HT1080 (cell line): ENCODE measurements around the gene KCNK4. TPM values are rescaled to one million over a fixed set of nuclear protein-coding genes. Genes with fewer than 3 reads are reported as not detected.
A peak's percentile ranks its signal among the peaks of the same experiment; 100 is the strongest.

ENCODE experiments used
- DNase-seq: peaks from one replicate; pipeline ENCODE4 v3.0.0-alpha.2; 2015; ENCODE audit warnings: low read depth
- total RNA-seq: library from RNA; depleted of rRNA; stranded (reverse); fragments of >200 nt; shearing (Covaris generic); gene quantifications from 2 replicates; pipeline ENCODE4 v1.2.3, GENCODE V29; 2014

The KCNK4 gene
- total RNA-seq, 1 experiment from 2014 or later: not detected

GRCh38 chr11:64268025-64268892, 22.8 kb upstream of the KCNK4 start:
- peak; percentile 60 for DNase-seq

GRCh38 chr11:64268893-64269539, 22.1 kb upstream of the KCNK4 start:
- peak; percentile 56 for DNase-seq

GRCh38 chr11:64269540-64270220, 21.4 kb upstream of the KCNK4 start:
- peak; percentile 100 for DNase-seq

GRCh38 chr11:64275031-64275800, 15.9 kb upstream of the KCNK4 start:
- no peak for DNase-seq

GRCh38 chr11:64275841-64276240, 15.3 kb upstream of the KCNK4 start:
- DNase-seq: no peak

GRCh38 chr11:64276653-64277431, 14.3 kb upstream of the KCNK4 start:
- peak; percentile 92 for DNase-seq

- DNase-seq: no peak
These were observed 12.4 kb upstream of the KCNK4 start for GRCh38 chr11:64278576-64279190.

GRCh38 chr11:64281957-64282770, 8.9 kb upstream of the KCNK4 start:
- no peak for DNase-seq

GRCh38 chr11:64283092-64283491, 8.0 kb upstream of the KCNK4 start:
- DNase-seq: no peak

- peak; percentile 90 for DNase-seq
These were observed 6.8 kb upstream of the KCNK4 start, which contains the start of gene BAD for GRCh38 chr11:64284048-64284961. Gene BAD (minus strand): TSS chr11:64284665. CDS start chr11:64284368, 297 bp downstream.

- peak; percentile 69 for DNase-seq
These were observed 5.9 kb upstream of the KCNK4 start, which contains the start of gene GPR137 for GRCh38 chr11:64284962-64285884. Gene GPR137 (plus strand): TSS chr11:64285848. CDS start chr11:64286525, 677 bp downstream.

GRCh38 chr11:64285885-64286800, 5.0 kb upstream of the KCNK4 start:
- DNase-seq: peak; percentile 40

- no peak for DNase-seq
These were observed 4.3 kb upstream of the KCNK4 start for GRCh38 chr11:64286801-64287159.

- no peak for DNase-seq
These were observed 3.3 kb upstream of the KCNK4 start for GRCh38 chr11:64287676-64288352.

GRCh38 chr11:64288353-64288750, 2.8 kb upstream of the KCNK4 start:
- DNase-seq: no peak
